GM12892 (cell line): ENCODE measurements around the gene MCC.

ENCODE experiments used
- POLR2A ChIP-seq: IDR thresholded peaks from 2 replicates; pipeline ENCODE4 v1.6.1; 2011; ENCODE audit warnings: low read depth, low read length, control low read depth
- POLR2AphosphoS5 ChIP-seq: IDR thresholded peaks from 2 replicates; pipeline ENCODE4 v1.6.1; 2011; ENCODE audit warnings: low read depth, low read length, control low read depth
- TAF1 ChIP-seq: IDR thresholded peaks from 2 replicates; pipeline ENCODE4 v1.6.1; 2011; ENCODE audit warnings: low read depth, mild to moderate bottlenecking, control low read depth, low read length, borderline replicate concordance

DNA sequence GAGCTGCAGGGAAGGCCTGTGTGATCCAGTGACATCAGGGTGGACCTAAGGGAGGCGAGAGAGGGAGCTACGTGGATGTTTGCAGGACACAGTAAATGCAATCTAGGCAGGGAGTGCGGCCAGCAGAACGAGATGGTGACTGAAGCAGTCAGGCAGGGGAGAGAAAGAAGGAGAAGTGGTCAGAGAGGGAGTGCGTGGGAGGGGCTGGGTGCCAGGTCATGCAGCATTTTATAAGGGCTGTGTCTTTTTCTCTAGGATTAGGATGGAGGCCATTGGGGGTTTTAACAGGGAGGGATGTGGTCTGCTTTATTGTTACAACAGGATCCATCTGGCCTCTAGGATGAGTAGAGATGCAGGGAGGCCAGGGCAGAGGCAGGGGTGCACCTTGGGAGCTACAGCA is 431.3 kb downstream of the MCC start:
- TF ChIP-seq POLR2A (no peak), POLR2AphosphoS5 (no peak), TAF1 (no peak)
